Skin of body (tissue), 2 donors: Measurements from ENCODE around the gene CACNA1S. TPM values are rescaled to one million over a fixed set of nuclear protein-coding genes. Genes with fewer than 3 reads are reported as not detected.
A peak's percentile ranks its signal among the peaks of the same experiment; 100 is the strongest.

ENCODE experiments used
- DNase-seq: peaks from one replicate; lab custom pipeline; 2025; lab: John Stamatoyannopoulos, UW
- total RNA-seq: library from RNA; depleted of rRNA; stranded (reverse); fragments of >200 nt; gene quantifications from one replicate; pipeline ENCODE4 v1.2.3, GENCODE V29; 2014

The CACNA1S gene
- total RNA-seq, 1 donor from 2014 or later: 5.3 TPM

- no peak for DNase-seq
These were observed 28.2 kb upstream of the CACNA1S start for GRCh38 chr1:201140235-201140940.

GRCh38 chr1:201139756-201140155 lies 27.5 kb upstream of the CACNA1S start:
- no peak for DNase-seq

- no peak for DNase-seq
These were observed 27.1 kb upstream of the CACNA1S start for GRCh38 chr1:201139306-201139705.

GRCh38 chr1:201138311-201138840 lies 26.1 kb upstream of the CACNA1S start:
- DNase-seq: no peak

DNA sequence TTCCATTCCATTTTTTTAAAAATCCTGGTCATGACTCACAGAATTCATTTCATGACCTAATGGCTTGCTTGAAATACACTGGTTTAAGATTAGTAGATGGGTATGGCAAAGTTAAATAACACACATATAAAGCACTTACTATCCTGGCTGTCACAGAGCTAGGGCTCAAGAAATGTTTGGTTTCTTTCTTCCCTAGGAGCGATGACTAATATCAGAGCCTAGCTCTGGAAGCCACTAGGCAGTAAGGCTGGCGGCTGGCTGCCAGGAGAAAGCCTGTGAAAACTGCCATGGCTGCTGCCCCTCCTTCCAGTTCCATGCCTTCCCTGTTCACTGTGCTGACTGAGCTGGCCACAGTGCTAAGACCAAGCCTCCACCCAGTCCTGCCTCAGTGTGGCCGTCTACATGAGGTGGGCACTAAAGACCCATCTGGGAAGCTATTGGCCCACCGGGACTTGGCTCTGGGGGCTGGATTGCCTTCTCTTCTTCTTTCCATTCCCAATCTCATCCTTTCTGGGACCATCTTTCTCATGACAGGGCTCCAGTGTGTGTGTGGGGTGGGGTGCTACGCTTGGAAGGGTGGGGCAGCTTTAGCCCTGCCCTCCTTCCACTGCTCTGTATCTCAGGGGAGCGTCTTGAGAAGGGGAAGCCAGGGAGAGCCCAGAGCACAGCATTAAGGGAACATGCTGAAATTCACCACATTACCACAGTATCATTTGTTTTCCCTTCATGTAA lies 25.5 kb upstream of the CACNA1S start:
- DNase-seq: no peak

- no peak for DNase-seq
These were observed 24.8 kb upstream of the CACNA1S start for GRCh38 chr1:201137024-201137392.

GRCh38 chr1:201136355-201137023 lies 24.3 kb upstream of the CACNA1S start:
- no peak for DNase-seq

DNA sequence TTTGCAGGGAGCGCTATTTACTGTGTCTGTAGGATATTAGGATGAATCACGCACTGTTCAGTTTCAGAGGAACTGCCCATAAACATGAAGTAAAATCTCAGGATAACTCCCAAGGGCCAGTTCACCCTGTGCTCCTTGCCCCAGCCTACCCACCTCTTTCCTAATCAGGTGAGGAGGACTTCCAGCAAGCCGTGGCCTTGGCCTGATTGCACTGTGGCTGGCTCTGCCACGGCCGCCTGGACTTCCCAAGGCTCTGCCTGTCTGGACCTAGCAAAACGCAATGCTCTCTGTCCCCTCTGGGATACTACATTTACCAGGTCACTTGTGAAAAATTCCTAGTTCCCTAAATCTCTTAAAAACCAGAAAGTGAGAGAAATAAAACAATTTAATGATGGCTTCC lies 22.2 kb upstream of the CACNA1S start:
- DNase-seq: no peak

DNA sequence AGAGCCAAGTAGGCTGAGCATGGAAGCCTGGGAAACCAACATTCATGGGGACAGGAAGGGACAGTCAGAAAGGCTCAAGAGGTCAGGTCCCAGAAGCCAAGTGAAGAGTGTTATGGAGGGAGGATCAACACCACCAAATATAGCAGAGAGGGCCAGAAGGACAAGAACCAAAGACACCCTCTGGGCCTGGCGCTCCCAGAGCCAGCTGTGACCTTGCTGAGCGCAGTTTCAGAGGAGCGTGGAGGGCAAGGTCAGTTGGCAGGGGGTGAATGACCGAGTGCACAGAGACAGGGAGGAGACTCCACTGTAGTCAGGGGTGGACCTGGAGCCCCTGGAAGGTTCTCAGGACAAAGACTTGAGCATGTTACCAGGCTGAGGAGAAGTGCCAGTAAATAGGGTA lies 19.2 kb upstream of the CACNA1S start:
- DNase-seq: no peak

GRCh38 chr1:201128962-201129361 lies 16.7 kb upstream of the CACNA1S start:
- no peak for DNase-seq

- no peak for DNase-seq
These were observed 16.2 kb upstream of the CACNA1S start for GRCh38 chr1:201128476-201128875.

DNA sequence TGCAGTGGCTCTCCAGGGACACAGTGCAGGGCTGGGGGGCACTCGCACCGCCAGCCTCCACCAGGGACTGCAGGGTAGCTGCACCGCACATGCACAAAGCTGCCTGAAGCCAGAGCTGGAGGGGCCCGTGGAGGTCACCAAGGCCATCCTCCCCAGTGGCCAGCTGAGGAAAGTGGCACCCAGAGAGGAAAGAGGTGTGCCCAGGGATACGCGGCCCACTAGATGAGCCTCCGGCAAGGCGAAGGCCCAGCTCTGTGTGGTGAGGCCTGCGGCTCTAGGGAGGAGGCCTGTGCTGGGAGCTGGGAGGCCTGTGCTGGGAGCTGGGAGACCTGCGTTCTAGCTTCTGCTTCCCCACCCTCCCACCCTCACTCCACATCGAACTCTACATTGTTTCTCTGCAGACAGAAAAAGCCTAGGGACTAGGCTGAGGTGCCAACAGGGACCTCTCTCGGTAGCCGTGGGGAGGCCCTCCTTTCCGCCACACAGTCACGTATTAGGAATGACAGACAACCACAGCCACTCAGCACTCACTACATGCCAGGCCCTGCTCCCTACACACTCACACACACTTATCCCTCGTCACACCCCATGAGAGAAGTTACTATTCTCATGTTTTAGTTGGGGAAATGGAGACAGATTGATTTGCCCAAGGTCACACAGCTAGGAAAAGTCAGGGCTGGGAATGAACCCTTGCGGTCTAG lies 15.7 kb upstream of the CACNA1S start:
- no peak for DNase-seq

GRCh38 chr1:201126832-201127754 lies 14.9 kb upstream of the CACNA1S start, which contains the start of gene ASCL5:
Gene ASCL5 (minus strand): TSS chr1:201127184. CDS start chr1:201115372, 11,812 bp downstream.
- no peak for DNase-seq

- no peak for DNase-seq
These were observed 14.2 kb upstream of the CACNA1S start for GRCh38 chr1:201126463-201126831.

- no peak for DNase-seq
These were observed 13.6 kb upstream of the CACNA1S start for GRCh38 chr1:201125800-201126199.

GRCh38 chr1:201125019-201125418 lies 12.8 kb upstream of the CACNA1S start:
- peak; percentile 21 for DNase-seq

DNA sequence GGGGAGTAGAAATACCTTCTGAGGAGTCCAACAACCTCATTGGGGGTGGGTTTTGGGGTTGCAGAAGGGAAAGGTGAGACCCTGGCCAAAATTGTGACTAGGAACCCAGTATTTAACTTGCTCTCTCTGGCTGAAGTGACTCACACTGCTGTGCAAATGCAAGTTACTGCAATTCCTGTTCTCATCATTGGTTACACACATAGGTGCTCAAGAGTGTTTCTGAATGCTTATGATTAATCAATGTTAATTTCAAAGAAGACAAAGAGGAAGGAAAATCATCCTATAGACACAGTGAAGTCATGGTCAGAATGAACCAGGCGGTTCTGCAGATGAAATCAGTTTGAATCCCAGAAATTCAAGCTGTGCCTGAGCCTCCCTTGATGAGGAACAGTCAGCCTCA lies 11.6 kb upstream of the CACNA1S start:
- no peak for DNase-seq

- no peak for DNase-seq
These were observed 10.2 kb upstream of the CACNA1S start for GRCh38 chr1:201122321-201122957.

GRCh38 chr1:201119206-201120197 lies 7.3 kb upstream of the CACNA1S start:
- DNase-seq: peak; percentile 67
